GM18951 (cell line): ENCODE data around the gene TRIM65.
"Not testable (repeated sequence)": the region's sequence is repeated elsewhere in the genome, so short reads cannot be mapped to it uniquely, and the experiment has no call there.

Experiments
- POLR2A ChIP-seq: IDR thresholded peaks from 4 replicates; pipeline ENCODE4 v1.6.1; 2011; ENCODE audit warnings: mild to moderate bottlenecking; ENCODE audit not compliant: insufficient read length, insufficient read depth; ENCODE audit errors: extremely low read depth
- in situ Hi-C: fragments of 300-500 bp; cut with MboI; formaldehyde crosslinking; loops from one replicate; pipeline ENCODE4 v1.12.0; 2022; ENCODE audit warnings: low sequenced_read_pairs, mixed read lengths, inconsistent platforms; ENCODE audit not compliant: unreplicated experiment

Gene TRIM65

DNA sequence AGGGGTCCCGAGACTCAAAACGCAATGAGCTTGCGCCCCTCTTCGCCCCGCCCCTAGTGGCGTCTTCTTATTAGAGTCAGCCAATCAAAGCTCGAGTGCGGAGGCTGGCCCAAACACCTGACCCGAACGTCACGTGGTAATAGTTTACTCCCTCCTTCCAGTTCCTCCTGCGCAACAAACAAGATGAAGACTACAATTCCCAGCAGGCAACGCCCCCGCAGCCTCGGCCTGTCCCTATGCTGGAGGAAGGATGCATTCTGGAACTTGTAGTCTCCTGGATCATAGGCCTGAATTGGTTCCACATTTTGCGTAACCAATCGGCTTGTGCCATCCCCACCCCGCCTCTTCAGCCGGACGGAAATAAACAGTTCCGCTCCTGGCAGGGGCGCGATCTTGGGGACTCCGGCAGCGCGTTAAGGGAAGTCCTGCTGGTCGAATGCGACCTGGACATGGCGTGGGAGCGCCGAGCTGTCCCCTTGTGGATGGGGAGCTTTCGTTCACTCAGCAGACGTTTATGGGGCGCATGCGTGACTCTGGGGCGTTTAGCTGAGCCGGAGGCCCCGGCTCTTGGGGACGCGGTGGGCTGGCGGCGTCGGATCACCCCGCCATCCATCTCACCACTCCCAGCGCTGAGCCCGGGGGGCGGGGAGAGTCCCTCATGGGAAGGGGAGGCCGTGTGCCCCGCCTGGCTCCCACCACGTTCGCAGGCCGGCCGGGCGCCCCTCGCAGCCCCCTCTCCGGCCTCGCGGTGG lies 41.3 kb downstream of the TRIM65 start, which contains the start of gene WBP2:
Gene WBP2 (minus strand): TSS at position 26 of the 752 bp plus-strand sequence. CDS start 38 bp downstream, outside the sequence.
- peak; percentile 98 for TF ChIP-seq POLR2A
- in situ Hi-C loops: no loop called here

DNA sequence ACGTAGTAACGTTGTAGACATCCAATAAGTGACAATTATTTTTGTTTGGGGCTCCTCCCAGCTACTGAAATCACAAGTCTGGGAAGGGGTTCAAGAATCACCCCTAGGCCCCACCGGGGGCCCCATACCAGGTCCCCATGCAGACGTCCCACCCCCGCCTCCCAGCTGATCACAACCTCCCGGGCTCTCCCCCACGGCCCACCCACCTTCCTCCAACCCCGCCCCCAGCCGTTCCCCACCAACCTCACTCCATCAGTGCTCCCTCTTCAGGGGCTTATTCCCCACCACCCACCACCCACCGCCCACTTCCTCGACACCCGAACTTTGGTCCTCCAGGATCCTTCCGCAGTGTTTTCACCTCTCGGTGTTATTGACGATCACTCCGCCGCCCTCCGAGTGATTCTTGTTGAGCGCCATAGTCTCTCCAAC lies 41.9 kb downstream of the TRIM65 start:
- no peak for TF ChIP-seq POLR2A
- in situ Hi-C loops: no loop called here

DNA sequence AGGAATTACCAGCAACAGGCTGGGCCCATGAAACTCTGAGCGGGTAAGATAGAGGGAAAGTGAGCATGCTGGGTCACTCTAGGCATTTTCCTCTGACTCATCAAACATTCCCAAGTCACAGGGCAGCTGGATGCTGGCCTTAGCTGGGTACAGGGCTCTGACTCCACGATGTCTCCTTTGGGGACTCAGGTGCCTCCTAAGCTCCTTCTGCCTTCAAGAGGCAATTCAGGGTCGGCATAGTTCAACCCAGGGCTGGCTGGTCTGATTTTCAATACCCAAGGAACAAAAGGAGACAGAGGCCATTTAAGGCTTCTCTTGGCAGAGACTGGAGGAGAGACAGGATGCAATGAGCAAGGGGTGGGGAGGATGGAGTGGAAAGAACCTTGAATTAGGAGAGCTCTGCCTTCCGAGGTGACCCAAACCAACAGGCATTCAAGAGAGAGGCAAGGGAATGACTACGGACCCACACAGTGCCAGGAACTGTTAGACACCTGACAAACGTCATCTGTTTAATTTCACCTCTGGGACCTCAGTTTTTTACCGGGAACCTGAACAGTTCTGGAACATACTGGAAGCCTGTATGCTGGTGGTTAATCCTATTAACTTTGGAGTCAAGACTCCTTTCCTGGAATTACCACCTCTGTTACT lies 42.5 kb downstream of the TRIM65 start:
- in situ Hi-C loops: no loop called here
- TF ChIP-seq POLR2A: no peak

DNA sequence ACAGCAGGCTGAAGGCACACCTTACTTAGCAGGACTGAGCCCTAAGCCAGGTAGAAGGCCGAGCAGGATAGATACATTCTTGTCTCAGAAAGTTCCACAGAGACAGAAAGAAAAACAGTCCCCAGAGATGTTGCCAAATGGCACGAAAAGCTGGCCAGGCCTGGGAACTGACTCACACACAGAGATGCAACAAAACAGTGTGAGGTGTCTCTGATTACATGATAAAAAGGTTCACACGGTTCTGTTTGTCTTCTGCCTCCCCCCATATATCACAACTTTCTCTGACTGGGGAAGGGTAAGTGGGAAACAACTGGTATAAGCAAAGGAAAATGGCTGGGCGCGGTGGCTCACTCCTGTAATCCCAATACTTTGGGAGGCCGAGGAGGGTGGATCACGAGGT lies 43.3 kb downstream of the TRIM65 start:
- in situ Hi-C loops: no loop called here
- TF ChIP-seq POLR2A: no peak

DNA sequence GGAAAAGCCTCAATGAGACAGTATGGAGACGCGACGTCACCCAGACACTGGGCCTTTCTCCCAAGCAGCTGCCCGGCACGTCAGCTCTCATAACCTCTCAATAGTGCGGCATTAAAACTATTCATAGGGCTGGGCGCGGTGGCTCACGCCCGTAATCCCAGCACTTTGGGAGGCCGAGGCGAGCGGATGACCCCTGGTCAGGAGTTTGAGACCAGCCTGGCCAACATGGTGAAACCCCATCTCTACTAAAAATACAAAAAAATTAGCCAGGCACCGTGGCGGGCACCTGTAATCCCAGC lies 45.1 kb downstream of the TRIM65 start:
- in situ Hi-C loops: not testable (repeated sequence)

DNA sequence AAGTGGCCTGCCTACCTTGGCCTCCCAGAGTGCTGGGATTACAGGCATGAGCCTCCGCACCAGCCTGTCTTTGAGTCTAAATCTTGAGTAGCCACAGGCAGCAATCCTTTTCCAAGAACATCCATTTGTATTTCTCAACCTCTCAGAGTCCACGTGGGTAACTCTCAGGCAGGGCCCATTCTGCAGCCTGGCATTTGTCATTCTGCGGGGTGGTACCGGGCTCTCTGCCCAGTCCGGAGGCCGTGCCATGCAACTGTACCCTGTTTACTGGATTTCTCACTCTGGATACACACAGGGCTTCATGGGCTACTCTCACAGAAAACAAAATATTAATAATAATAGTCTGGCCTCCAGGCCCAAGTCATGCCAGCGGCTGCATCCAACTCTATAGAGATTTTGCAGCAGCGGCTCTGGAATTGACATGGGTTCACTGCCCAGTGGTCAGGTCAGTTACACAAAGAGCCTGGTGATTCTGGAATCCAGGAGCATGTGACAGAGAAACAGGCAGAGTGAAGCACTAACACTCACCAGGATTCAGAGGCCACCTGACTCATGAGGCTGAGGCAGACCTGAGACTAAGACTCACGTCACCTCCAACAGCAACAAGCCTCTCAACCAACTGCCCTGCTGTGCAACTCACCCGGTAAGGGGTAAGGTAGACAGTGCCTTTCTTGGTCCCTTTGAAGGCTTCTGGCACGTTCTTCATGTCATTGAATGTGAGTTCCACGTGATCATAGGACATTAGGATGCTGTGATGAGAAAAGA lies 45.6 kb downstream of the TRIM65 start:
- no peak for TF ChIP-seq POLR2A
- in situ Hi-C loops: no loop called here

DNA sequence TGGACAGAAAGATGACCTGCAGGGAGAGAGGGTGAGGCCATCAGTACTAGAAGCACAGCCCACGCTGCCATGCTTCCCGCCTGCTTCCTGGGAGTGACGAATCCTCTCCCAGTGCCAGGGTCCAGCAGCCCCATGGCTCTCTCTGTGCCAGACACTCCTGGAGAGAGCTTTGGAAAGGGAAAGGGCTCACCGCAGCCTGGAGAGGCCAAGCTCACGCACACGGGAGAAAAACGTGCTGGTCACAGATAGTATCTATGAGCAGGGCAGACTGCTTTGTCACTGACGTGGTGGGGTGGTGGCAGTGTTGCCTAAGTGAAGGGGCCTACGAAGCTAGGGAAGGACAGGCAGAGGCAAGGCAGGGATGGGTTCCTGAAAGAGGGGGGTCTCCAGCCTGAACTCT lies 47.0 kb downstream of the TRIM65 start:
- no peak for TF ChIP-seq POLR2A
- in situ Hi-C loops: no loop called here

DNA sequence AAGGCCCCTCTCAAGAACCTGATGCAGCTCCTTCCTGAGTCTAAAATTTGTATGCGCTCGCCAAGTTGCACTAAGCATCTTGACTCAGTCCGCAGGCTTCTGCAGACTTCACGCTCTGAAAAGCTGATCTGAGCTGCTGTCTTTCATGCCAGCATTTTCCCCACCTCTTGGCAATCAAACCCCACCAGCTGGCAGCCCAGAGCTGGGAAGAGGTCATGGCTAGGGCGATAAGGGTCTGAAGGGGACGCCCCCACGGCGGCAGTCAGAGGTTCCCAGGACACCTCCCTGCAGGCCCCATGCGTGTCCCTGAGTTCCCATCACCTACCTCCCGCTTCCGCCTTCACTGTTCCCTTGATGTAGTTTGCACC lies 47.5 kb downstream of the TRIM65 start:
- no peak for TF ChIP-seq POLR2A
- in situ Hi-C loops: no loop called here

DNA sequence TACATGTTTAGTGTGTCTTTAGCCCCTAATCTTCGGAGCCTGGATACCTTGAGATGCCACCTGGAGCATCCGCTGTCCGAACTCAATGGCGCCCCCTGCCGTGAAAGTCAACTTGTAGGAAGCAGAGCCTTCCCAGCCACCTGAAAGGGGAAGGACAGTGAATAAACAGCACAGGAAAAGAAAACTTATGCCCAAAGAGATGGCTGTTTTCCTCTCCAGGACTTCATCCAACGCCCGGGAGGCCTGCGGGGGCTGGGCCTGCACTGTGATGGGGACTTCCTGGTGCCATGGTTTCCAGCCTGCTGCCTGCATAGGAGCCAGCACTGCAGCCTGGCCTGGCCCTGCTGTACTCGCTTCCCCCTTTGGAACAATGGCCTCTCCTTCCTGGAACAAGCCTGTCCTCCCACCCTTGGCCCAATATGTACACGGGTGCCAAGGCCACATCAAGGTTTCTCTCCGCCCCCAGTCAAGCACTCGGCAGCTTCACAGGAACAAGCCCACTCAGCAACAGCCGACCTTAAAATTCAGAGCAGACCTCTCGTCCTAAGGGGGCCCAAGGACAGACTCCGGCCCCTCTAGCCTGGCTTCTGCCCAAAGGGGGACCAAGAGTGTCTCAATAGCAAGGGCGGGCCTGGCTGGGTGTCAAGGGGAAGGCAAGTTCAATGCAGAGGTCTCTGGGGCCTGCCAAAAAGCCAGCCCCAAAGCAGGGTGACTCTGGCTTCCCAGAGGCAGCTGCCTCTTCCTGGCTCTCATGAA lies 48.0 kb downstream of the TRIM65 start:
- in situ Hi-C loops: no loop called here
- TF ChIP-seq POLR2A: no peak

DNA sequence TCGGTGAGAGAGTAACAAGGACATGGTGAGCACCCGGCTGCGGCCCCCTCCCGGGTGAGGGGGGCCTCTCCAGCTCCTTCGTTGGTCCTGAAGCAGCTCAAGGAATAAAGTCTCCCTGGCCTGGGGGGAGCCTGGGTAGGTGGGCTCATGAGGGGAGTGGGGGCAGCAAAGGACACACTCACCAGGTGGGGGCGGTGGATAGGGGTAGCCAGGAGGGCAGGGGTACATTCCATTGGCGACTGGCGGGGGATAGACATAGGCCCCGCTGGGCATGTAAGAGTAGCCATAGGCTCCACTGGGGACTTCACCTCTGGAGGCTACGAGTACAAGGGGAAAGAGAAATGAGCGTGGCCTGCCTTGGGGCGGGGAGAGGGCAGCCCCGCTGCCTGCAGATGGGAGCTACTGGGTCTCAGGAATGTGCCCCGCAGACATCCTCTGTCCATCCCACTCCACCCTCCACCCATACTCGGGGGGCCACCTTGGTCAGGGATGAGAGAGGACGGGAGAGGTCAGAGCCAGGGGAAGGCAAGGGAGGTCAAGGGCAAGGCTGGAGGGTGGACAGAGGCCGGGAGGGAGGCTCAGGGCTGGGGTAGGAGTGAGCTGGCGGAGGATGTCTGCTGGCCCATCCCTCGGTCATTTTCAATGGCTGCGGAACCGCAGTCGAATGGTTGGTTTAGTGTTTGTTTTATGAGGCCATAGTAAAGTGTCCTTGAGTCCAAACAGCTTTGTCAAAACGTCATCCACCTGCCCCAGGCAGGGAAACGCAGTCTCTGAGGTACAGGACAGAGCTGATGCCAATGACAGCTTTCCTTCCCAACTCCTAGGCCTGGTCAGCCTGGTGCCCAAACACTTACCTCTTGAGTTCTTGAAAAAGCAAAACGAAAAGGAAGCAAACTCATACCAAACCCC lies 48.9 kb downstream of the TRIM65 start:
- TF ChIP-seq POLR2A: no peak
- in situ Hi-C loops: no loop called here

DNA sequence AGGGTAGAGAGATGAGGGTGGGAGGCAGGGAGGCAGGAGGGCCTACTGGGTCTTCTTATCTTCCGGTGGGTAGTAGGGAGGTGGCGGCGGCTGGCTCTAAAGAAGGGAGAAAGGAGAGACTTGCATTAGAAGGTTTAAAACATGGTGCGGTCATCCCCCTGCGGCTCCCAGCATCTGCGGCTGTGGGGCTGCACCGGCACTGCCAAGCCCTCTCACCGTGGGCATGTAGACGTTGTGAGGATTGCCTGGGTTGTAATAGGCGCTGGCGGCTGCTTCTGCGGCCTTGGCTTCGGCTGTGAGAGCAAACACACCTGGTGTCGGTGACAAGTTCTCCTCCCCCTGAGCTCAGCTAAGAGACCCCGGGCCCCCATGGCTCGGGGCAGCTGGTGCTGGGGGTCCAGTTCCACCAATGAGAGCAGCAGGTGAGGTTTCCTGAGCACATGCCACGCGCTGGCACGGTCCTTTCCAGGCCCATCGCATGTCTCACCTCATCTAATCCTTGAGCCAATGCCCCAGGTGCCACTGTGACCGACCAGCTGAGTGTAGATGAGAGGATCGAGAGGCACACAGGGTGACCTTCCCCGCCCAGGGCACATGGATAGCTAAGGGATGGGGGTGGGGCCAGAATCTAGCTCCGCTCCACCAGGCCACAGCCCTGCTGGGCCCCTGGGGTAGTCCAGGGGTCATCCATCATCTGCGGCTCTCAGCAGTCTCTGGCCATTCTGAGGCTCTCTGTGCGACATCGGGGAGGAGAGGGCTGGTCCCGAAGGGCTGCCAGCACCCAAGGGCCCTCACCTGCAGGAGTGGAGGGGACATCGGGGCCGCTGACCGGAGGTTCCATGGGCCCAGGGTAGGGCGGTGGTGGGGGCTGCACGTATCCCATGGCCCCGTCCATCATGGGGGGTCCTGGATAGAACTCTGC lies 49.8 kb downstream of the TRIM65 start:
- no peak for TF ChIP-seq POLR2A
- in situ Hi-C loops: no loop called here
